ENCODE measurements around the gene PCDHA4. TPM values are rescaled to one million over a fixed set of nuclear protein-coding genes. Genes with fewer than 3 reads are reported as not detected.

Gene PCDHA4
- total RNA-seq (2014; rRNA removed; shearing (Covaris generic)), result 2.4 and 3.2 TPM in 2 replicates

GRCh38 chr5:140806834-140807775, at the start of gene PCDHA4:
Gene PCDHA4 (plus strand): TSS chr5:140807068.

GRCh38 chr5:140785905-140786686, 20.8 kb upstream of the PCDHA4 start, which contains the start of gene PCDHA1:
Gene PCDHA1 (plus strand): TSS chr5:140786140.

GRCh38 chr5:140794595-140795258, 12.1 kb upstream of the PCDHA4 start, which contains the start of gene PCDHA2:
Gene PCDHA2 (plus strand): TSS chr5:140794852.

GRCh38 chr5:140800816-140801493, 5.9 kb upstream of the PCDHA4 start, which contains the start of gene PCDHA3:
Gene PCDHA3 (plus strand): TSS chr5:140801057.

GRCh38 chr5:140821375-140822280, 14.8 kb downstream of the PCDHA4 start, which contains the start of gene PCDHA5:
Gene PCDHA5 (plus strand): TSS chr5:140821613.

GRCh38 chr5:140827704-140828361, 21.0 kb downstream of the PCDHA4 start, which contains the start of gene PCDHA6:
Gene PCDHA6 (plus strand): TSS chr5:140827960. CDS start chr5:140828092, 132 bp downstream.

GRCh38 chr5:140833993-140834392, 27.1 kb downstream of the PCDHA4 start, which contains the start of gene PCDHA7:
Gene PCDHA7 (plus strand): TSS chr5:140834269. CDS start chr5:140834384, 115 bp downstream.

GRCh38 chr5:140840978-140841962, 34.4 kb downstream of the PCDHA4 start, which contains the start of gene PCDHA8:
Gene PCDHA8 (plus strand): TSS chr5:140841187. CDS start chr5:140841322, 135 bp downstream.

GRCh38 chr5:140848139-140849102, 41.6 kb downstream of the PCDHA4 start, which contains the start of gene PCDHA9:
Gene PCDHA9 (plus strand): TSS chr5:140848382. CDS start chr5:140848496, 114 bp downstream.

GRCh38 chr5:140855772-140856674, 49.2 kb downstream of the PCDHA4 start, which contains the start of gene PCDHA10:
Gene PCDHA10 (plus strand): TSS chr5:140855897. CDS start chr5:140856049, 152 bp downstream.

Other genes with a start within 250 kb of the PCDHA4 start
- gene SRA1, start 249.6 kb upstream of the PCDHA4 start, total RNA-seq (2014; rRNA removed; shearing (Covaris generic)), result 75.4 and 81.9 TPM in 2 replicates
- 21.5 and 23.7 TPM in 2 replicates for gene APBB3, start 242.5 kb upstream of the PCDHA4 start, total RNA-seq (2014; rRNA removed; shearing (Covaris generic))
- gene SLC35A4, start 242.2 kb upstream of the PCDHA4 start, total RNA-seq (2014; rRNA removed; shearing (Covaris generic)), result 19.0 and 19.4 TPM in 2 replicates
- 0.30 and 0.66 TPM in 2 replicates for gene CD14, start 173.9 kb upstream of the PCDHA4 start, total RNA-seq (2014; rRNA removed; shearing (Covaris generic))
- 22.0 and 35.5 TPM in 2 replicates for gene TMCO6, start 167.6 kb upstream of the PCDHA4 start, total RNA-seq (2014; rRNA removed; shearing (Covaris generic))
- 98.0 and 106 TPM in 2 replicates for gene NDUFA2, start 159.4 kb upstream of the PCDHA4 start, total RNA-seq (2014; rRNA removed; shearing (Covaris generic))
- 156 and 166 TPM in 2 replicates for gene IK, start 159.2 kb upstream of the PCDHA4 start, total RNA-seq (2014; rRNA removed; shearing (Covaris generic))
- 24.7 and 29.2 TPM in 2 replicates for gene WDR55, start 142.2 kb upstream of the PCDHA4 start, total RNA-seq (2014; rRNA removed; shearing (Covaris generic))
- 1.2 and 2.6 TPM in 2 replicates for gene DND1, start 133.5 kb upstream of the PCDHA4 start, total RNA-seq (2014; rRNA removed; shearing (Covaris generic))
- 181 and 182 TPM in 2 replicates for gene HARS1, start 115.7 kb upstream of the PCDHA4 start, total RNA-seq (2014; rRNA removed; shearing (Covaris generic))
- 36.4 and 42.9 TPM in 2 replicates for gene HARS2, start 115.6 kb upstream of the PCDHA4 start, total RNA-seq (2014; rRNA removed; shearing (Covaris generic))
- 54.2 and 64.0 TPM in 2 replicates for gene ZMAT2, start 106.6 kb upstream of the PCDHA4 start, total RNA-seq (2014; rRNA removed; shearing (Covaris generic))
- 2.1 and 2.5 TPM in 2 replicates for gene PCDHA1, start 20.9 kb upstream of the PCDHA4 start, total RNA-seq (2014; rRNA removed; shearing (Covaris generic))
- gene PCDHA2, start 12.2 kb upstream of the PCDHA4 start, total RNA-seq (2014; rRNA removed; shearing (Covaris generic)), result 0.96 and 1.3 TPM in 2 replicates
- gene PCDHA3, start 6.0 kb upstream of the PCDHA4 start, total RNA-seq (2014; rRNA removed; shearing (Covaris generic)), result 1.6 and 2.5 TPM in 2 replicates
- 2.5 and 3.0 TPM in 2 replicates for gene PCDHA5, start 14.5 kb downstream of the PCDHA4 start, total RNA-seq (2014; rRNA removed; shearing (Covaris generic))
- 11.5 TPM in 2 replicates for gene PCDHA6, start 20.9 kb downstream of the PCDHA4 start, total RNA-seq (2014; rRNA removed; shearing (Covaris generic))
- gene PCDHA7, start 27.2 kb downstream of the PCDHA4 start, total RNA-seq (2014; rRNA removed; shearing (Covaris generic)), result 3.0 and 4.4 TPM in 2 replicates
- gene PCDHA8, start 34.1 kb downstream of the PCDHA4 start, total RNA-seq (2014; rRNA removed; shearing (Covaris generic)), result 0.37 and 0.53 TPM in 2 replicates
- 1.8 and 2.2 TPM in 2 replicates for gene PCDHA9, start 41.3 kb downstream of the PCDHA4 start, total RNA-seq (2014; rRNA removed; shearing (Covaris generic))
- gene PCDHA10, start 48.8 kb downstream of the PCDHA4 start, total RNA-seq (2014; rRNA removed; shearing (Covaris generic)), result 1.5 and 1.8 TPM in 2 replicates
- gene PCDHA11, start 61.9 kb downstream of the PCDHA4 start, total RNA-seq (2014; rRNA removed; shearing (Covaris generic)), result 1.9 and 4.9 TPM in 2 replicates
- gene PCDHA12, start 68.2 kb downstream of the PCDHA4 start, total RNA-seq (2014; rRNA removed; shearing (Covaris generic)), result 2.8 and 3.7 TPM in 2 replicates
- 1.3 and 1.4 TPM in 2 replicates for gene PCDHA13, start 75.1 kb downstream of the PCDHA4 start, total RNA-seq (2014; rRNA removed; shearing (Covaris generic))
- gene PCDHAC1, start 119.2 kb downstream of the PCDHA4 start, total RNA-seq (2014; rRNA removed; shearing (Covaris generic)), result 1.5 and 2.3 TPM in 2 replicates
- gene PCDHAC2, start 159.4 kb downstream of the PCDHA4 start, total RNA-seq (2014; rRNA removed; shearing (Covaris generic)), result 3.9 and 5.3 TPM in 2 replicates
- gene PCDHB1, start 244.3 kb downstream of the PCDHA4 start, total RNA-seq (2014; rRNA removed; shearing (Covaris generic)), result 0.11 TPM in 1 of 2 replicates, not detected in the other

Measured in A375 (cell line).